Measurements from ENCODE around the gene NRG2.

GRCh38 chr5:140015706-140016105, 27.4 kb downstream of the NRG2 start:
- no peak for TF ChIP-seq POLR2A (IDR thresholded peaks at IDR 0.05)
- TF ChIP-seq, protein P1, sequence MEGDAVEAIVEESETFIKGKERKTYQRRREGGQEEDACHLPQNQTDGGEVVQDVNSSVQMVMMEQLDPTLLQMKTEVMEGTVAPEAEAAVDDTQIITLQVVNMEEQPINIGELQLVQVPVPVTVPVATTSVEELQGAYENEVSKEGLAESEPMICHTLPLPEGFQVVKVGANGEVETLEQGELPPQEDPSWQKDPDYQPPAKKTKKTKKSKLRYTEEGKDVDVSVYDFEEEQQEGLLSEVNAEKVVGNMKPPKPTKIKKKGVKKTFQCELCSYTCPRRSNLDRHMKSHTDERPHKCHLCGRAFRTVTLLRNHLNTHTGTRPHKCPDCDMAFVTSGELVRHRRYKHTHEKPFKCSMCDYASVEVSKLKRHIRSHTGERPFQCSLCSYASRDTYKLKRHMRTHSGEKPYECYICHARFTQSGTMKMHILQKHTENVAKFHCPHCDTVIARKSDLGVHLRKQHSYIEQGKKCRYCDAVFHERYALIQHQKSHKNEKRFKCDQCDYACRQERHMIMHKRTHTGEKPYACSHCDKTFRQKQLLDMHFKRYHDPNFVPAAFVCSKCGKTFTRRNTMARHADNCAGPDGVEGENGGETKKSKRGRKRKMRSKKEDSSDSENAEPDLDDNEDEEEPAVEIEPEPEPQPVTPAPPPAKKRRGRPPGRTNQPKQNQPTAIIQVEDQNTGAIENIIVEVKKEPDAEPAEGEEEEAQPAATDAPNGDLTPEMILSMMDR (IDR thresholded peaks at IDR 0.05) = no peak

Measured in ovary (tissue), 3 donors.